ENCODE results near the gene SRGAP3. TPM values are rescaled to one million over a fixed set of nuclear protein-coding genes. Genes with fewer than 3 reads are reported as not detected.
A peak's percentile ranks its signal among the peaks of the same experiment; 100 is the strongest.

The SRGAP3 gene
- total RNA-seq, 1 experiment from 2014 or later: not detected

DNA sequence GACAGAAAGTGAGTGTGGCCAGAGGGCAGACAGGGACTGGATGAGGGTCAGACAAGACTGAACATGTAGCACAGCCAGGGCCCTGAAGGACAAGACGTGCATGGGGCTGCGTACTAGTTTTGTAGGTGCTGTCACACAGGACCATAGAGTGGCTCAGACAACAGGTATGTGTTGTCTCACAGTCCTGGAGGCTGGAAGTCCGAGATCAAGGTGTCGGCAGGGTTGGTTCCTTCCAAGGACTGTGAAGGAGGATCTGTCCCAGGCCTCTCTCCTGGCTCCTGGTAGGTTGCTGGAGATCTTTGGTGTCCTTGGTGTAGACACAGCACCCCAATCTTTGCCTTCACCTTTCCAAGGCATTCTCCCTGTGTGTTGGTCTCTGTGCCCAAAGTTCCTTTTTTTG lies 136.4 kb downstream of the SRGAP3 start:
- Histone ChIP-seq H3K27ac (no peak overlapping the region), H3K9me3 (replicated peaks) (no peaks in the 10 kb centered on the region), H3K4me1 (no peaks in the 10 kb centered on the region), H3K36me3 (no peaks in the 10 kb centered on the region), H3K4me3 (no peak overlapping the region), H3K27me3 (no peaks in the 10 kb centered on the region)
- no peak for DNase-seq

DNA sequence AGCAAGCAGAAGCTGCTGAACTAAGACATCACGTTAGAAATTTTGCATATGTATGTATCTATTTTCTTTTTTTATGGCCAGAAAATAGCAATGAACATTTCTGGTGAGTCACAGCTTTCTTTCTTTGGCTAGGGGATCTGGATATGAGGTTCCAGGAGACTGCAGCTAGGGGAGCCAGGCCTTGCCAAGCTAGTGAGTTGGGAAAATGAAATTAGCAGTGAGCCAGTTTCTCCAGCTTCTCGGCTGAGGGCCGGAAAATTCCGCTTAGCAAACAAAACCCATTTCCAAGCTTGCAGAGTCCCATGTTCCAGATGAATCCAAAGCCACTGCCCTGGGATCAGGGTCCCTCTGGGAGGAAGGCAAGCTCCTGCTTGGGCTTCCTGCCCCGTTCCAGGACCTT lies 137.6 kb downstream of the SRGAP3 start:
- Histone ChIP-seq H3K4me1 (no peaks in the 10 kb centered on the region), H3K9me3 (replicated peaks) (no peaks in the 10 kb centered on the region), H3K27me3 (no peaks in the 10 kb centered on the region), H3K4me3 (no peak overlapping the region), H3K27ac (no peak overlapping the region), H3K36me3 (no peaks in the 10 kb centered on the region)
- no peak for DNase-seq

DNA sequence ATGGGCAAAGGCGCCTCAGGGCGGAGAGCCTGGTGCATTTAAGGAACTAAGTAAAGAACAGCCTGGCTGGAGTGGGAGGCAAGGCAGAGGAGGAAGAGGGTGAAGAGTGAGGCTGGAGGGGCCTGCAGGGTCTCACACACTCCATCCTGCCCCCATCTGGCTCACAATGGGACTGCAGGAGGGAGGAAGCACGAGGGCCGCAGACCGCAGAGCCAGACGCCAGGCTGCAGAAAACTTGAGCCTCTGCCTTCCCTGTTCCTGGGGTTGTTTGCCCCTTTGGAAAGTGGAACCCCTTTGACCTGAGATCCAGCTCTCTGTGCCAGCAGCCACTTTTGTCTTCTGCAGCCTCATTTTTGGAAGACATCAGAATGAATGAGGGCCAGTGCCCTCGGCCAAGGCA lies 138.0 kb downstream of the SRGAP3 start:
- no peak overlapping the region for H3K27ac ChIP-seq
- no peaks in the 10 kb centered on the region for H3K27me3 ChIP-seq
- DNase-seq: peak in 1 of 2 experiments; percentile 17
- H3K36me3 ChIP-seq: no peaks in the 10 kb centered on the region
- H3K4me3 ChIP-seq: no peak overlapping the region
- no peaks in the 10 kb centered on the region for H3K4me1 ChIP-seq
- no peaks in the 10 kb centered on the region for H3K9me3 ChIP-seq (replicated peaks)

DNA sequence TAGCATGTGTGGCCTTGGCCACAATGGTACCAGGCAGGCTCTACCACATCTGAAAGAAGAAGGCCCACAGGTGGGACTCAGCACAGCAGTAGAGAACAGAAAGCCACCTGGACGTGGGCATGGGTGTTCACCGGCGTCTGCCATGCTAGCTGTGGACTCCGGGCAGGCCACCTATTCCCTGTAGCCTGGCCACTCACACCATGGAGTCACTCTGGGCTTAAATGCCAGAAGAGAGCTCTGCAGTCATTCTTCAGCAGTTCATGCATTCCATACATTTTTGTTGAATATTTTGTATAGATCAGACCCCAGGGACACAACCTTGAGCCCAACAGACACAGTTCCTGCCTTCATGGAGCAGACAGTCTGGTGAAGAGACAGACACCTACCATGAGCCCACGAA lies 138.6 kb downstream of the SRGAP3 start:
- Histone ChIP-seq H3K4me1 (no peaks in the 10 kb centered on the region), H3K4me3 (no peak overlapping the region), H3K27me3 (no peaks in the 10 kb centered on the region), H3K9me3 (replicated peaks) (no peaks in the 10 kb centered on the region), H3K27ac (no peak overlapping the region), H3K36me3 (no peaks in the 10 kb centered on the region)
- no peak for DNase-seq

DNA sequence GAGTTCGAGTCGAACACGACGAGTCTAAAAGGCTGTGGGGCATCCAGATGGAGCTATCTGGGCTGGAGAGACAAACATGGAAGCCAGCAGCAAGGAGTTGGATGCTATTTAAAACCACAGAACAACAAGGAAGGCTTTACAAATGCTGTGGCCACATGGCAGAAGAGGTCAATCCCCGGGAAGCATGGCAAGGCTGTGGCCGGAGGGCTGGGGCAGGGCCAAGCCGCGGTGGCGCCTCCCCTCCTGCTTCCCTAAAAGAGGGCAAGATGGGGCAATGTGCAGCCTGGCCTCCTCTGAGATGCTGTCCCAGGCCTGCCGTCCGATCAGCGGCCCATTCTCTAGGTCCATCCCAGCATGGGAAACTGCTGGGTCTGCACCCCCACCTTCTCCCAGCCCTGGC lies 139.1 kb downstream of the SRGAP3 start:
- DNase-seq: no peak
- Histone ChIP-seq H3K27ac (no peak overlapping the region), H3K9me3 (replicated peaks) (no peaks in the 10 kb centered on the region), H3K36me3 (no peaks in the 10 kb centered on the region), H3K27me3 (no peaks in the 10 kb centered on the region), H3K4me3 (no peak overlapping the region), H3K4me1 (no peaks in the 10 kb centered on the region)

DNA sequence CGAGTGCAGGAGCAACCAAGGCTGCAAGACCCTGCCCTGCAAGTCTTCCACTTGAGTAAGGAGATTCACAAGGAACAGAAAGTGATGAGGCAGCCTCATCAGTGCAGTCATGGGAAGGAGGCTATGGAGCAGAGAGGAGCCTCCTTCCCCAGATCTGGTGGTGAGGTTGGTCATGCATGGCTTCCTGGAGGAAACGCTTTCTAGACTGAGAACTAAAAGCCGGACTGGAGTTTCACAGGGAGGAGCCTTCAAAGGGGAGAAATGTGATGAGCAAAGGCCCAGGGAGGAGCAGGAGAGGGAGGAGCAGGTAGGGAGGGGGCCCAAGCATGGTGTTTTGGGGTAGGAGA lies 139.9 kb downstream of the SRGAP3 start:
- no peak overlapping the region for H3K27ac ChIP-seq
- H3K27me3 ChIP-seq: no peaks in the 10 kb centered on the region
- no peaks in the 10 kb centered on the region for H3K9me3 ChIP-seq (replicated peaks)
- no peak overlapping the region for H3K4me3 ChIP-seq
- no peaks in the 10 kb centered on the region for H3K36me3 ChIP-seq
- no peak for DNase-seq
- no peaks in the 10 kb centered on the region for H3K4me1 ChIP-seq

DNA sequence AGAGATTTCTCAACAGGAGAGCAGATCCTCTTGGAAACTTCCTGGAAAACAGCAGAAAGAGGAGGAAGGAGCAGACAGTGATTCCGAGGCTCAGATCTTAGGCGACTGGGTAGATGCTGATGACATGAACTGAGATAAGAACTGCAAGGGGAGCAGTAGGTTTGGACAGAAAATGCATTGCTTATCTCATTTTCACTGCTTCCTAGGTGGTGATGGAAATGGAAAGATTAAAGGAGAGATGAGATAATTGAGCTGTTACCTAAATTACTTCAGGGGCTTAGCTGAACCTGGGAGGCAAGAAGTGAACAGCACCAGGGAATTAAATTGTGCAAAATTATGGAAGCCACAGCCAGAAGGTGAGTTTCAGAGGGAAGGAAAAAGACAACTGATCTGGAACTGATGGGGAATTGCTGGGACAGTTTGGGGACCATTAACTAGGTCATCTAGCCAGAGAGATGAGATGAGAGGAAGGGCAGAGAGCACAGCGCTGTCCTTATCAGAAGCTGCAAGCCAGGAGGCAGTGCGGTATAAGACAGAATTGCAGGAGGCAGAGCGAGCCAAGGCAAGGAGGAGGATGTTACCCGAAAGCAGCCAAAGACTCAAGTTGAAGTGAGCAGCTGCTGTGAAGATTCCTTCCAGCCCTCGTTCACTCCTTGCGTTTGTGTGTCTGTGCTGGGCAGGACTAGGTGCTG lies 140.4 kb downstream of the SRGAP3 start:
- Histone ChIP-seq H3K27ac (no peak overlapping the region), H3K9me3 (replicated peaks) (no peaks in the 10 kb centered on the region), H3K4me3 (no peak overlapping the region), H3K27me3 (no peaks in the 10 kb centered on the region), H3K4me1 (no peaks in the 10 kb centered on the region), H3K36me3 (no peaks in the 10 kb centered on the region)
- DNase-seq: no peak

DNA sequence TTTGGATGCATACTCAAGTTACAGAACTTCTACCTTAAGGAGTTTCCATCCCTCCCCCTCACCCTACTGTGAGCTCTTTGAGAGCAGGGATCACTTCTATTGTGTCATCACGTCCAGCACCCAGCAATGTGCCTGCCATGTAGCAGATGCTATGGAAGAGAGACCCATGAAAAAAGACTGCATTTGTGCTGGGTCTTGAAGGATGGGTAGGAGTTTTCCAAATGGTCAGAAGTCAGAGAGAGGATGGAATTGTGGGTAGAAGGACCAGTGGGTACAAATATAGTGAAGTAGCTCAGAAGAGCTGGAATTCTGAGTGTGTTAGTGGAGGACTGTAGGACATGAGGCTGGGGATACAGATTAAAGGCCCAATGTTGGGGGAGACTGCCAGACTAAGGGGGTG lies 141.7 kb downstream of the SRGAP3 start:
- Histone ChIP-seq H3K4me1 (no peaks in the 10 kb centered on the region), H3K9me3 (replicated peaks) (no peaks in the 10 kb centered on the region), H3K36me3 (no peaks in the 10 kb centered on the region), H3K4me3 (no peak overlapping the region), H3K27ac (no peak overlapping the region), H3K27me3 (no peaks in the 10 kb centered on the region)
- DNase-seq: no peak

DNA sequence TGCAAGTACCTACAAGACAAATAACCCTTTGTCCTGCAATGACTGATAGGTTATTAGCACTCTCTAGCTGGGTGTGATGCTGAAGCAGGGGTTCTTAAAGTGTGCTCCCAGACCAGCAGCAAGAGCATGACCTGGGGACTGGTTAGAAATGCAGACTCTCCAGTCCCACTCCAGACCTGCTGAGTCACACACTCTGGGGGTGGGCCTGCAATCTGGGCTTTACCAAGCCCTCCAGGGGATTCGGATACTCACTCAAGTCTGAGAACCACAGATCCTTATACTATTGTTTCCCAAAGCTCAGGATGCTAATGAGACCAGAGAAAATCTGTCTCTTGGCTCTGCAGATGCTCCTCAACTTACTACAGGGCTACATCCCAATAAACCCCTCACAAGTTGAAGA lies 144.0 kb downstream of the SRGAP3 start:
- no peak for DNase-seq

DNA sequence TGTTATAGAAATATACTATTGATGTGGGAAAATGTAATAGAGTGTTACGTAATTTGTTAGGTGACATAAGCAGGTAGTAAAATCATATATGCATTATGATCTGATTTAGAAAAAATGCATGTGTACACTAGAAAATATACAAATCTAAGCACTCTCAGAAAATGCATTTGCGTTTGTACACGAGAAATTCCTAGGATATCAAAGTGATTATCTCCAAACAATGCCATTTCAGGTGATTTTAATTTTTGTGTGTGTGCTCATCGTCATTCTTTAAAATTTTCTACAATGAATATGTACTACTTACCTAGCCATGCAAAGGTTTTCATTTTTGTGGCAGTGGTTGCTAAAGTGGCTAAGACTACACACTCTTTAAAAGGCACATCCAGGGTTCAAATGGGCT lies 145.3 kb downstream of the SRGAP3 start:
- H3K4me3 ChIP-seq: no peak overlapping the region
- H3K4me1 ChIP-seq: no peaks in the 10 kb centered on the region
- peaks cover 8% of the 10 kb centered on the region; the same call in 1 of the 2 replicates for H3K27me3 ChIP-seq
- DNase-seq: no peak
- no peaks in the 10 kb centered on the region for H3K9me3 ChIP-seq (replicated peaks)
- no peaks in the 10 kb centered on the region for H3K36me3 ChIP-seq
- no peak overlapping the region for H3K27ac ChIP-seq

More for the DNA sequence above, 144.0 kb downstream of the SRGAP3 start:
- no peak overlapping the region for H3K27ac ChIP-seq
- H3K4me3 ChIP-seq: no peak overlapping the region
- no peaks in the 10 kb centered on the region for H3K36me3 ChIP-seq
- H3K9me3 ChIP-seq (replicated peaks): no peaks in the 10 kb centered on the region
- no peaks in the 10 kb centered on the region for H3K27me3 ChIP-seq
- H3K4me1 ChIP-seq: no peaks in the 10 kb centered on the region

DNA sequence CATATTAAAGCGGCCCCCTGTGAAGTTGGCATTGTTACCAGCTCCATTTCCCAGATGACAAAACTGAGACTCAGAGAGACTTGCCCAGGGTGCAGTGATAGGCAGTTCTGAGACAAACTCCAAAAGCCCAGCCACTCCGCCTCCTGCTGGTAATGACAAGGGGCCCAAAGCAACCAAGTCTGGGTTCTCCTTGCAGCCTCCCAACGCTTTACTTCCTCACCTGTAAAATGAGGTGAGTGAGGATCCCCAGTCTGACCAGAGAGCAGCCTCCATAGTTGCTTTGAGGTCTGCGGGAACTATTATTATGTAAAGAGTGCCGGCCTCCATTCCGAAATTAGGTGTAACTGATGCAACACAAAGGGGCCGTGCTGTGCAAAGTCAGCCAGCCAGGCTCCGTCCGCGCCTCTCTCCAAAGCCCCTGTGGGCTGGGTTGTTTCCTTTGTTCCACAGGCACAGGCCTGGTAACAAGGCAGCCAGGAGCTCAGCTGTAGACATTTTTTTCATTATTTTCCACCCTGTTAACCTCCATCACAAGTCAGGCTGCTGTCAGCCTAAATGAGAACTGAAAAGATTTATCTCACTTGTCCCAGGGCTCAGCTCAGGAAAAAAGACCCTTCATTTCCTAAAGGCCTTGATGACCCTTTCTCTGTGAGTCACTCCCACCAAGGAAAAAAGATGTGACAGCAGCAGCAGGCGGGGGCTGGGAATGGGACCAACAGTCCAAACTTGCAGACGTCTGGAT lies 147.0 kb downstream of the SRGAP3 start:
- no peaks in the 10 kb centered on the region for H3K9me3 ChIP-seq (replicated peaks)
- no peak overlapping the region for H3K27ac ChIP-seq
- DNase-seq: no peak
- H3K27me3 ChIP-seq: peaks cover 11% of the 10 kb centered on the region; the same call in 1 of the 2 replicates
- no peak overlapping the region for H3K4me3 ChIP-seq
- no peaks in the 10 kb centered on the region for H3K4me1 ChIP-seq
- H3K36me3 ChIP-seq: no peaks in the 10 kb centered on the region

DNA sequence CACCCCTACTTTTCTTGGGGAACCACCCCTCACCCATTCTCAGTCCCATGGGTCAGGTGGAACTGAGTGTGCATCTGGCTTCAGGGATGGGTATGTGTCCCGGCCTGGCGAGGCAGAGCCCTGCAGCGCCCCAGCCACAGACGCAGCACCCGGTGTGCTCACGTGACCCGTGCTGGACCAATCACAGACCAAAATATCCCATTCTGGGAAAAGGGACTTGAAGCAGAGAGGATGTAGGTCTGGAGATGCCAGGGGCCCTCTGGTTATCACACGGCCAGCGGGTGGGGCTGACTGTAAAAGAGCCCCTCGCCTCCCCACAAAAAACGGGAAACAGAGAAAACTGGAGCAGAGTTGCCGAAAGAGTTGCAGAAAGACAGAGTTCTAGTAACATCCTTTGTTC lies 148.2 kb downstream of the SRGAP3 start:
- Histone ChIP-seq H3K4me1 (no peaks in the 10 kb centered on the region), H3K27ac (no peak overlapping the region), H3K36me3 (no peaks in the 10 kb centered on the region), H3K9me3 (replicated peaks) (no peaks in the 10 kb centered on the region), H3K27me3 (peaks cover 11% of the 10 kb centered on the region; the same call in 1 of the 2 replicates), H3K4me3 (no peak overlapping the region)
- peak in 1 of 2 experiments; percentile 42 for DNase-seq

DNA sequence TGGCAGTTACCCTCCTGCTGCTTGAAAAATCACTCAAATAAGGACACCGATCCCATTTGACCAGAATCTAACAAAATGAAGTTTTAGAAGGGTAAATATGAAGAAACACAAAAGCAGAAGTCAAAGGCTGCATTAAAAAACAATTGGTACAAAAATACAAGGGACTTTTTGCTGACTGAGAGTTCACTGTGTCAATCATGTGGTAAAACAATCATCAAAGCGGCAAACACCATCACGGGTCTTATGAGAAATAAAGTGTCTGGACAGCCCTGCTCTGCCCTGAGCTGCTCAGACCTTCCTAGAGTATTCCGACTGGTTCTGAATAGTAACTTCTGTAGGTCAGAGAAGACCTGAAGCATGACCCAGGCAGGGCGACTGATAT lies 148.9 kb downstream of the SRGAP3 start:
- H3K9me3 ChIP-seq (replicated peaks): no peaks in the 10 kb centered on the region
- H3K4me1 ChIP-seq: no peaks in the 10 kb centered on the region
- H3K27ac ChIP-seq: no peak overlapping the region
- DNase-seq: no peak
- H3K36me3 ChIP-seq: no peaks in the 10 kb centered on the region
- peaks cover 11% of the 10 kb centered on the region for H3K27me3 ChIP-seq
- H3K4me3 ChIP-seq: no peak overlapping the region

DNA sequence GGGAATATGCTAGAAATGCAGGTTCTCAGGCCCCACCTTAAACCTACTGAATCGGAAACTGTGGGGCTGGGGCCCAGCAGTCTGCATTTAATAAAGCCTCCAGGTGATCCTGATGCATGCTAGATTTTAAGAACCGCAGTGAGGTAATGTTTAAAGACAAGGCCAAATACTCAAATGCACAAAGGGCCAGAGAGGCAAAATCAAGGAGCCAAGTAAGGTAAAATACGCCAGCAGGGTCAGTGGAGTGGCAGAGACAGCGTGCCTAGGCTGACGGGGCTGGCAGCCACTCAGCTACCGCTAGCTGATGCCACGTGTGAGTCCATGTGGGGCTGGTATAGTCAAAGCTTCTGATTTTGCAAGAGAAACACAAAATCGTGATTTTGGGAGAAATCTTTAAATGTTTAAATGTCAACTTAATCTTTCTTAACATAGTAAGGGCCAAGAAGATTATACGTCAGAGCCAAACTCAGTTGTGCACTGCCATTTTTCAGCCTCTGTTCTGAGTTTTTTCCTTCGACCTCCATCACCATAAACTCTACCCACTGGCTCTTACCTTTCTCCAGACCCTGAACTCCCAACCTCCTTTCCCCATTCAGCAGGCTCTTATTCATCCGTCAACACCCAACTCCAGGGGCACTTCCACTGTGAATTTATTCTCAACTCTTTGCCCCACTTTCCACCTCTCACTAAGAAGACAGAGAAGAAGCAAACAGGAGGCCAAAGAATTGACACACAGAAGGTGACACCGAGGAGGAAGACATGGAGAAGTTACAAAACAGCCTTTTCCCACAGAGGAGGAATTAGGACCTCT lies 149.5 kb downstream of the SRGAP3 start:
- no peak for DNase-seq
- Histone ChIP-seq H3K27ac (no peak overlapping the region), H3K9me3 (replicated peaks) (no peaks in the 10 kb centered on the region), H3K27me3 (peaks cover 11% of the 10 kb centered on the region), H3K4me1 (no peaks in the 10 kb centered on the region), H3K4me3 (no peak overlapping the region), H3K36me3 (no peaks in the 10 kb centered on the region)
